HT-29 (cell line): ENCODE measurements around the gene EMC8. TPM values are rescaled to one million over a fixed set of nuclear protein-coding genes. Genes with fewer than 3 reads are reported as not detected.
A peak's percentile ranks its signal among the peaks of the same experiment; 100 is the strongest.
"Not testable (repeated sequence)": the region's sequence is repeated elsewhere in the genome, so short reads cannot be mapped to it uniquely, and the experiment has no call there.

Source experiments
- DNase-seq: peaks from one replicate; pipeline ENCODE4 v3.0.0-alpha.2; 2015; ENCODE audit warnings: low spot score
- total RNA-seq: library from RNA; depleted of rRNA; stranded (reverse); fragments of >200 nt; shearing (Covaris generic); gene quantifications from 2 replicates; pipeline ENCODE4 v1.2.3, GENCODE V29; 2014; rRNA removed

The EMC8 gene
- 98.2 and 107 TPM in 2 replicates for total RNA-seq

DNA sequence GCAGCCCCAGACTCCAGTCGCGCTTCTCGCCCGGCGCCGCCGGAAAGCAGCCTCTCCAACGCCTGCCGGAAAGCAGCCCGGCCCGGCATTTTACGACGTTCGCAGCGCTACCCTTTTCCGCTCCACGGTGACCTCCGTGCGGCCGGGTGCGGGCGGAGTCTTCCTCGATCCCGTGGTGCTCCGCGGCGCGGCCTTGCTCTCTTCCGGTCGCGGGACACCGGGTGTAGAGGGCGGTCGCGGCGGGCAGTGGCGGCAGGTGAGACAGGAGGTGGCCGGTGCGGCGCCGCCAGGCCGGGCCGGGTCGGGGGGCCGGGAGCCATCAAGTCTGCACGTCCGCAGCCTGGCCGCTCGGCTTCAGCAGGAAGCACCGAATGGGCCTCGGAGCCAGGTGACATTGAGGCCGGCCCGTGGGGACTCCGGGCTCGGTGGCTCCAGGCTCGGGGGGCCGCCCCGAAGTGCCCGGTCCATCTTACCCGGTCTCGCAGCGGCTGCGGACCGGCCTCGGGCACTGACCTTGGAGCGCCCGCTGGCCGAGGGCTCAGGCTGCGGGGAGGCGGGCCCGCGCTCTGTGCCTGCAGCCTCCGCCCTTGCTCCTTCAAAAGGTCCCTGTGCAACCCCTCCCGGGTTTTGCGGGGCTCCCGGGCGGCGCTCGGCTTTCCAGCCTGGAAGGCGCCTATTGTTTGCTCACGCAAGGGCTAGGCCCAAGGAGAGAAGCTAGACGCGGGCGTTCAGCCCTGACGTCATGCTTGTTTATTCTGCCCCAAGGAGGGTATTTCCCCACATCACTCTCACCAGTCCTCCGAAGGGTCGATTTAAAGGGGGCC, at the start of gene EMC8, which contains the start of gene COX4I1:
Gene EMC8 (minus strand): TSS at position 48 of the 824 bp plus-strand sequence. CDS start 249 bp downstream, outside the sequence.
Gene COX4I1 (plus strand): TSS at position 199 of the 824 bp plus-strand sequence. CDS start 1,511 bp downstream, outside the sequence.
- DNase-seq = peak; percentile 92

GRCh38 chr16:85848986-85849385, 49.6 kb upstream of the EMC8 start:
- DNase-seq = no peak

- no peak for DNase-seq
These were observed 48.6 kb upstream of the EMC8 start for GRCh38 chr16:85847681-85848601.

GRCh38 chr16:85847036-85847435, 47.7 kb upstream of the EMC8 start:
- DNase-seq = no peak

- no peak for DNase-seq
These were observed 47.1 kb upstream of the EMC8 start for GRCh38 chr16:85846461-85846860.

- no peak for DNase-seq
These were observed 45.9 kb upstream of the EMC8 start for GRCh38 chr16:85845266-85845665.

GRCh38 chr16:85844786-85845185, 45.4 kb upstream of the EMC8 start:
- no peak for DNase-seq

DNA sequence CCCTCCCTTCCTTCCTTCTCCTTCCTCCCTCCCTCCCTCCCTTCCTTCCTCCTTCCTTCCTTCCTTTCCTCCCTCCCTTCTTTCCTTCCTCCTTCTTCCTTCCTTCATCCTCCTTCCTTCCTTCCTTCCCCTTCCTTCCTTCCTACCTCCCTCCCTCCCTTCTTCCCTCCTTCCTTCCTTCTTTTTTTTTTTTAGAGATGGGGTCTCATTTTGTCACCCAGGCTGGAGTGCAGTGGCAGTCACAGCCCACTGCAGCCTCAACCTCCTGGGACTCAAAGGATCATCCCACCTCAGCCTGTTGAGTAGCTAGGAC, 44.8 kb upstream of the EMC8 start:
- DNase-seq = no peak

GRCh38 chr16:85843471-85844168, 44.3 kb upstream of the EMC8 start:
- DNase-seq = no peak

- DNase-seq = no peak
These were observed 43.5 kb upstream of the EMC8 start for GRCh38 chr16:85842848-85843247.

DNA sequence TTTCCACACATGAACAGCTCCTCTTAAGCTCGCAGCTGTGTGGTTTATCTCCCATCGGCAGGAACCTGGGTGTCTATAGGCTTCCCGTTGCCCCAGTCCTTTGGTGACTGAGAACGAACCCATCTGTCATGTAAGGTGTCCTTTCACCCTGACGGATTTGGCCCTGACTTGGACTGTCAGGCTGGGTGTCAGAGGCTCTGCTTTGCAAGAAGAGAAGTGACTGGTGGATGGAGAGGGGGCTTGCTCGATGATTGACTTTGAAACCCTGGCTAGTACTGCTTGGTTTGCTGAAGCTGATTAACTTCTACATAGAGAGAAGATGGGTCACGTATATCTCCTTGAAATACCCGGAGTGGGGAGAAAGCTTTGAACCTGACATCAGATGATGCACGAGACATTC, 43.1 kb upstream of the EMC8 start:
- no peak for DNase-seq

GRCh38 chr16:85840801-85841200, 41.5 kb upstream of the EMC8 start:
- DNase-seq = no peak

DNA sequence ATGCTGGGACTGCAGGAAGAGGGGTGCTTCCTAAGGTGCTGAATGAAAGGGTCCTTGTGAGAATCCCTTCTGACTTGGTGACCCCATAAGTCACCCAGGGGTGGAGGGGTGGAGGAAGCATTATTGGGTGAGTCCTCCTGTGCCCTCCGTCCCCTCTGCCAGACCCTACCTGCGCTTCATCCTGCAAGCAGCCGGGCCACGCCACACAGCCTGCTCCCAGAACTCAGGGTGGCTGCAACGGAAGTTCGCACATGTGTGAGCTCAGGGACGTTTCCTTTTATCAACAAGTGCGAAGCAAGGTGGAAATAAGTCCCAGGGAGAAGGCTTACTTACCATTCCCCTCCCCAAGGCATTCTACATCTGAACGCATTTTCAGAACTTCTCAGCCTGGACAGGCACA, 41.1 kb upstream of the EMC8 start:
- DNase-seq = no peak

DNA sequence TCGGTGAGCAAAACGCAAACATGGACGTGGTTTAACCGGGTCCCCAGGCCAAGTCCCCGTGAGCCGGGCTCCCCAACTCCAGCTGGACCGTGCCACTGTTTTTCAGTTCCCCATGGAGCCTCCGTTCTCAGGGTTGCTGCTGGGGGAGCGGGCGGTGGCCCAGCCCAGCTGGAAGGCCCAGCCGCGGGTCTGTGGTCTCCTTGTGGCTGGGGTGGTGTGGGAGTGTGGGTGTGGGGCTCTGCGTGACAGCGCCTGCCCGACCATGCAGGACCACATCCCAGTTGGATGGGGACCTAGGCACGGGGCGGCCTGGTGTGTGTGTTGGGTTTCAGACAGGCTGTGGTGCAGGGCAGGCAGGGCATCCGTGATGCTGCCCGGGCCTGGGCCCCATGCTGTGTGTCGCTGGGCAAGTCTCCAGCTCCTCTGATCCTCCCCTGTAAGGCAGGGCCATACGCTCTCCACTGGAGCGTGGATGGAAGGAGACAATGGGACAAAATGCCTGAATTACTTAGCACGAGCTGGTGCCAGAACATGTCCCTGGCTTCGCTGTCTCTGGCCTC, 40.4 kb upstream of the EMC8 start:
- no peak for DNase-seq

DNA sequence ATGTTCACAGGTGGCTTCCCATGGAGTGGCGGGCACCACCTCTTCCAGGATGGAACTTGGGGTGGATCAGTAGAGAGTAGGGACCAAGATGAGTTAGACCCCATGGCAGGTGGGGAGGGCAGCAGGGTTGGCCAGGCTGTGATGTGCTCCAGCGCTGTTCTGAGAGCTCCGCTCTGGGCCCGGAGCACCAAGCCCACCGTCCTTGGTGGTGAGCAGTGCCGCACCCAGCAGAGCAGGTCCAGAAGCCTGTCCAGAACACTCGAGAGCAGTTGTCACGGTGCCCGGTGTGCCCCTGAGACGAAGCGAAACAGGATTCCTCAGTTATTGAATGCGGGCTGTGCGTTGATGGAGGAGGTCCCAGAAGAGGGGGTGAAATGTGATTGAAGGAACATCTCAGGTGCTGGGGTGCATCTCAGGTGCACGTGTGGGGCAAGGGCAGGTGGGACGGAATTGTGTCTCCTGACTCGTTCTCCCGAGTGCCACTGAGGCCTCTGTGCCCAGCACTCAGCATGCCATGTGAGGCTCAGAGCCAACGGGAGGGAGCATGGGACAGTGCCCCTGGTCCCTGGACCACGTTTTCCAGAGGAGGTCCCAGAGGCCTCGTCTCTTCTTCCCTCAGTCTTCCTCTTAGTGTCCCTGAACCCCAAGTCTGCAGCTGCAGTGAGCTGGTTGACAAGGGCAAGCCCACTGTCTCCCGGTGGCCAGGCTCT, 39.7 kb upstream of the EMC8 start:
- no peak for DNase-seq

DNA sequence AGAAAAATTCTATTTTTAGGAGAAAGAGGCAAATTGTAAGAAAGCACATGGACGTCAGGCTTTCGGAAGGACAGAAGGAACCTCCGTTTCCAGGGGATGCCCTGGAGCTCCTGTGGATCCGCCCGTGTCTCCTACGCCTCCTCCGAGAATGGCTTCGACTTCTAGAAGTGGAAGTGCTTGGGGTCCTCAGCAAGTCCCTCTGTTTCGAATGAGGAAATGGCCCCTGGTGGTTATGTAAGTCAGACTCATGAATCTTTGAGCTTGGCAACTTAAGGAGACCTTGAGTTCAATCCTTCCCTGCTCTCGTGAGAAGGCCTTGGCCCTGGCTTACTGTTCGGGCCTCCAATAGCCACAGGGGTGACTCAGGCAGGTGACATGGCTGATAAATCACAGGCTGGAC, 39.0 kb upstream of the EMC8 start:
- no peak for DNase-seq

DNA sequence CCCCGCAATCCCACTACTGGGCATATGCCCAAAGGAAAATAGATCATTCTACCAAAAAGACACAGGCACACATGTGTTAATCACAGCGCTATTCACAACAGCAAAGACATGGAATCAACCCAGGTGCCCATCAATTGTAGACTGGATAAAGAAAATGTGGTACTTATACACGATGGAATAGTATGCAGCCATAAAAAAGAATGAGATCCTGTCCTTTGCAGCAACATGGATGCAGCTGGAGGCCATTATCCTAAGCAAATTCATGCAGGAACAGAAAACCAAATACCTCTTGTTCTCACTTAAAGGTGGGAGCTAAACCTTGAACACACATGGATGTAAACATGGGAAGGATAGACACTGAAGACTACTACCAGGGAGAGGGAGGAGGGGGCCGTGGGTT, 38.3 kb upstream of the EMC8 start:
- DNase-seq = not testable (repeated sequence)

- no peak for DNase-seq
These were observed 37.6 kb upstream of the EMC8 start for GRCh38 chr16:85836706-85837582.

GRCh38 chr16:85835956-85836705, 36.8 kb upstream of the EMC8 start:
- no peak for DNase-seq
